IMR-90 (cell line): ENCODE measurements around the gene POLR3F. TPM values are rescaled to one million over a fixed set of nuclear protein-coding genes. Genes with fewer than 3 reads are reported as not detected.

Source experiments
- ATAC-seq: fragments of 200-7000 bp; cut with Tn5 transposase; 2 replicates; pipeline ENCODE4 v1.9.1; 2020; ENCODE audit warnings: low read depth, mild to moderate bottlenecking, moderate library complexity
- BruUV-seq: library from RNA; stranded (reverse); fragments of 400-500 nt; replicated peaks from 2 replicates; lab custom pipeline; 2021; lab: Mats Ljungman, UMichigan
- CTCF ChIA-PET: fragments of 300-600 bp; formaldehyde crosslinking; extraction: SDS; loops from one replicate; lab custom pipeline; 2021; ENCODE audit warnings: antibody characterized with exemption; lab: Yijun Ruan, JAX
- POLR2A ChIA-PET: fragments of 300-600 bp; sonication (Branson Sonifier 250); formaldehyde crosslinking; loops from one replicate; lab custom pipeline; 2022; ENCODE audit warnings: antibody characterized with exemption; ENCODE audit not compliant: unreplicated experiment; lab: Charles Lee
- DNase-seq: peaks from one replicate; pipeline ENCODE4 v3.0.0; 2013
- H2AFZ ChIP-seq: replicated peaks from 2 replicates; pipeline ENCODE3; 2013; ENCODE audit warnings: low read length, mild to moderate bottlenecking; ENCODE audit not compliant: poor library complexity
- H2AK5ac ChIP-seq: 2 replicates; pipeline ENCODE4 v1.6.1; 2013; ENCODE audit warnings: low read depth, low read length, inconsistent platforms
- H2AK9ac ChIP-seq: replicated peaks from 2 replicates; pipeline ENCODE3; 2013; ENCODE audit warnings: mild to moderate bottlenecking, low read depth, low read length, moderate library complexity; ENCODE audit not compliant: poor library complexity
- H2BK120ac ChIP-seq: 2 replicates; pipeline ENCODE4 v1.6.1; 2013; ENCODE audit warnings: low read depth, low read length, inconsistent platforms
- H2BK15ac ChIP-seq: 3 replicates; pipeline ENCODE4 v1.6.1; 2013; ENCODE audit warnings: low read depth, low read length, inconsistent platforms
- H2BK20ac ChIP-seq: 2 replicates; pipeline ENCODE4 v1.6.1; 2013; ENCODE audit warnings: low read depth, mild to moderate bottlenecking, inconsistent platforms, low read length, moderate library complexity
- H2BK5ac ChIP-seq: 2 replicates; pipeline ENCODE4 v1.6.1; 2013; ENCODE audit warnings: mild to moderate bottlenecking, low read depth, low read length, inconsistent platforms; ENCODE audit not compliant: poor library complexity, severe bottlenecking
- H3K14ac ChIP-seq: replicated peaks from 2 replicates; pipeline ENCODE4 v1.6.1; 2013; ENCODE audit warnings: low read depth, low read length, inconsistent platforms
- H3K18ac ChIP-seq: 2 replicates; pipeline ENCODE4 v1.6.1; 2013; ENCODE audit warnings: low read depth, low read length, control low read depth
- H3K23ac ChIP-seq: 2 replicates; pipeline ENCODE4 v1.6.1; 2013; ENCODE audit warnings: low read depth, low read length, inconsistent platforms
- H3K27ac ChIP-seq: 2 replicates; pipeline ENCODE4 v1.5.1; 2013; ENCODE audit warnings: mild to moderate bottlenecking, control low read depth, low read length; ENCODE audit not compliant: insufficient read depth
- H3K27me3 ChIP-seq: 2 replicates; pipeline ENCODE4 v1.6.1; 2013; ENCODE audit warnings: low read length; ENCODE audit not compliant: control insufficient read depth, insufficient read depth
- H3K36me3 ChIP-seq: 2 replicates; pipeline ENCODE4 v1.6.1; 2013; ENCODE audit warnings: low read length, mixed read lengths; ENCODE audit not compliant: control insufficient read depth, insufficient read depth
- H3K4ac ChIP-seq: 2 replicates; pipeline ENCODE4 v1.6.1; 2013; ENCODE audit warnings: low read depth, low read length, inconsistent platforms
- H3K4me1 ChIP-seq: 2 replicates; pipeline ENCODE4 v1.6.1; 2013; ENCODE audit warnings: low read length, mixed read lengths; ENCODE audit not compliant: control insufficient read depth, insufficient read depth
- H3K4me2 ChIP-seq: 2 replicates; pipeline ENCODE4 v1.6.1; 2013; ENCODE audit warnings: low read depth, mild to moderate bottlenecking, control low read depth, low read length, moderate library complexity
- H3K4me3 ChIP-seq: 2 replicates; pipeline ENCODE4 v1.5.1; 2013; ENCODE audit warnings: low read depth, mild to moderate bottlenecking, control low read depth, low read length, moderate library complexity; ENCODE audit not compliant: insufficient read depth
- H3K56ac ChIP-seq: 2 replicates; pipeline ENCODE4 v1.6.1; 2013; ENCODE audit warnings: low read length, inconsistent platforms; ENCODE audit not compliant: insufficient read depth; ENCODE audit errors: extremely low read depth
- H3K79me1 ChIP-seq, 2 experiments: 2 replicates each; pipeline ENCODE4 v1.6.1; 2013; ENCODE audit warnings: low read length in 2 of 2, inconsistent platforms in 1 of 2, low read depth in 1 of 2
- H3K9ac ChIP-seq: 2 replicates; pipeline ENCODE4 v1.6.1; 2013; ENCODE audit warnings: low read depth, low read length, control low read depth
- H3K9me1 ChIP-seq: 2 replicates; pipeline ENCODE4 v1.6.1; 2013; ENCODE audit warnings: low read length, inconsistent platforms; ENCODE audit not compliant: insufficient read depth
- H3K9me3 ChIP-seq: 2 replicates; pipeline ENCODE4 v1.6.1; 2013; ENCODE audit warnings: low read length; ENCODE audit not compliant: control insufficient read depth, insufficient read depth
- H4K20me1 ChIP-seq: 2 replicates; pipeline ENCODE4 v1.6.1; 2013; ENCODE audit warnings: low read length, inconsistent platforms; ENCODE audit not compliant: insufficient read depth
- H4K5ac ChIP-seq: 2 replicates; pipeline ENCODE4 v1.6.1; 2013; ENCODE audit warnings: mild to moderate bottlenecking, low read depth, low read length, control low read depth
- H4K8ac ChIP-seq, 2 experiments: 2 replicates each; pipeline ENCODE4 v1.6.1; 2013; ENCODE audit warnings: low read depth in 2 of 2, low read length in 2 of 2, control low read depth in 1 of 2, inconsistent platforms in 1 of 2
- H4K91ac ChIP-seq: 2 replicates; pipeline ENCODE4 v1.6.1; 2013; ENCODE audit warnings: low read depth, low read length, inconsistent platforms; ENCODE audit not compliant: insufficient read depth
- BHLHE40 ChIP-seq: fragments of 150-350 bp; IDR thresholded peaks from 2 replicates; pipeline ENCODE4 v1.6.1; 2016; ENCODE audit warnings: mild to moderate bottlenecking, low read depth, low read length
- CEBPB ChIP-seq: IDR thresholded peaks from 2 replicates; pipeline ENCODE4 v1.6.1; 2012; ENCODE audit warnings: low read depth, low read length, improper control_type of control experiment
- CHD1 ChIP-seq: IDR thresholded peaks from 2 replicates; pipeline ENCODE4 v1.6.1; 2012; ENCODE audit warnings: low read depth, low read length, improper control_type of control experiment
- FOS ChIP-seq: fragments of 150-350 bp; IDR thresholded peaks from 2 replicates; pipeline ENCODE4 v1.6.1; 2016; ENCODE audit warnings: low read depth, low read length
- MAFK ChIP-seq: IDR thresholded peaks from 2 replicates; pipeline ENCODE4 v1.6.1; 2012; ENCODE audit warnings: low read depth, low read length, improper control_type of control experiment
- MAZ ChIP-seq: IDR thresholded peaks from 2 replicates; pipeline ENCODE4 v1.6.1; 2012; ENCODE audit warnings: low read depth, mild to moderate bottlenecking, low read length, improper control_type of control experiment, moderate library complexity, borderline replicate concordance
- MXI1 ChIP-seq: IDR thresholded peaks from 2 replicates; pipeline ENCODE4 v1.6.1; 2012; ENCODE audit warnings: low read depth, mild to moderate bottlenecking, low read length, moderate library complexity, borderline replicate concordance
- NFE2L2 ChIP-seq: fragments of 150-350 bp; IDR thresholded peaks from 2 replicates; pipeline ENCODE4 v1.6.1; 2016; ENCODE audit warnings: low read depth, mild to moderate bottlenecking, low read length
- POLR2A ChIP-seq: IDR thresholded peaks from 2 replicates; pipeline ENCODE4 v1.6.1; 2012; ENCODE audit warnings: mild to moderate bottlenecking, low read depth, low read length
- RAD21 ChIP-seq: IDR thresholded peaks from 2 replicates; pipeline ENCODE4 v1.6.1; 2012; ENCODE audit warnings: low read length, improper control_type of control experiment
- RCOR1 ChIP-seq: IDR thresholded peaks from 2 replicates; pipeline ENCODE4 v1.6.1; 2012; ENCODE audit warnings: mild to moderate bottlenecking, low read length, improper control_type of control experiment; ENCODE audit not compliant: insufficient replicate concordance
- RFX5 ChIP-seq: IDR thresholded peaks from 2 replicates; pipeline ENCODE4 v1.8.0; 2012; ENCODE audit warnings: low read depth, mild to moderate bottlenecking, low read length, moderate library complexity
- SMC3 ChIP-seq: fragments of 150-350 bp; IDR thresholded peaks from 2 replicates; pipeline ENCODE4 v1.6.1; 2016; ENCODE audit warnings: low read depth, mild to moderate bottlenecking, antibody characterized with exemption, low read length, moderate library complexity
- WGBS, 2 experiments: methylation state at CpG; one replicate each; pipeline versions ENCODE4 v1.1.5 to v1.1.7; 2013; ENCODE audit warnings: missing lambda C conversion rate in 2 of 2; ENCODE audit not compliant: insufficient read length in 1 of 2; ENCODE audit errors: extremely low coverage in 2 of 2; 5-methylcytosine and 5-hydroxymethylcytosine counted together
- dilution Hi-C: fragments of 300-500 bp; cut with HindIII; formaldehyde crosslinking; loops from one replicate; pipeline ENCODE4 v1.14.3; 2018; ENCODE audit warnings: low sequenced_read_pairs; ENCODE audit not compliant: unreplicated experiment
- in situ Hi-C: fragments of 300-500 bp; cut with MboI; formaldehyde crosslinking; loops from 3 replicates; pipeline ENCODE4 v1.14.3; 2019; ENCODE audit warnings: low sequenced_read_pairs, inconsistent platforms, mixed read lengths
- intact Hi-C: fragments of 100-400 bp; cut with micrococcal nuclease; formaldehyde crosslinking; loops from 2 replicates; pipeline ENCODE4 v1.10.0; 2022
- polyA plus RNA-seq, 3 experiments: library from polyadenylated mRNA; depleted of rRNA; stranded (reverse); fragments of >200 nt; gene quantifications; 2 replicates each; pipeline ENCODE4 v1.2.3, GENCODE V29; 2012; ENCODE audit warnings: low replicate concordance in 1 of 3
- total RNA-seq: library from RNA; depleted of rRNA; stranded (reverse); fragments of >200 nt; gene quantifications from 2 replicates; pipeline ENCODE4 v1.2.3, GENCODE V29; 2012
- TF ChIP-seq, protein P1 (sequence below): fragments of 150-350 bp; IDR thresholded peaks from 2 replicates; pipeline ENCODE4 v1.6.1; 2017; ENCODE audit warnings: mild to moderate bottlenecking, antibody characterized with exemption, low read length, low read depth
- TF ChIP-seq, protein P2 (sequence below): conservative IDR thresholded peaks from 2 replicates; pipeline ENCODE4 v1.5.1; 2012; ENCODE audit warnings: mild to moderate bottlenecking, low read depth, low read length, improper control_type of control experiment
- TF ChIP-seq, protein P3 (sequence below): fragments of 150-350 bp; IDR thresholded peaks from 2 replicates; pipeline ENCODE4 v1.6.1; 2016; ENCODE audit warnings: low read depth, mild to moderate bottlenecking, low read length, moderate library complexity, borderline replicate concordance

Gene POLR3F
- total and polyA plus RNA-seq, 2 of the 4 experiments (the other 2 are of a cell fraction) = 5.7 to 7.2 TPM

DNA sequence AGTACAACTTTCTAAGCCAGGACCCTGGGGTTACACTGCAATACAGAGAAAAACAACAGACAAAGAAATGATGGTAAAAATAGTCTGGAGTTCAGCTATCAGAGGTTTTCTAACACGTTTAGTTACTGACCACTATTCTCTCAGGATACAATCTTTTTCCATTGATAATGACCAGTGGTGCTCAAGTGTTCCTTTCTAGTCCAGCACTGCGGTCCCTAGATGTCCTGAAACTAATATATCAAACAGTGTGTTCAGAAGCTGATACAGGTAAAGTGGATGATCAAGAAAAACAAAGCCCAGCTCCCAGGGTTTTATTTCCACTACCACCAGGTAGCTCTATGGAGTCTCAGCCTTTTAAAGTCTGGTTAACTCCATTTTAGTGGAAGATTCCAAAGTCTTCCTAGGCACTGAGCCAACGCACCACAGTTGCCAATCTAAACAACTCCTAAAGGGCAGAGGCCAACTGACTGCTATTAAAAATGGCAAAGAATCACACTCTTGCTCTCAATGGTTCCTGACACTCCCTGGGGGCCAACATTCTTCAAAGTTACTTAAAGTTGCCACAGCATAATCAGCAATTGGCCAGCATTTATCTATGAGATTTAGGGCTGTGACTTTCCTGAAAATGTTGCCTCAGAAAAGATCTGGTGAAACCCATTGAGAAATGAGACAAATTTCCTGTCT lies 38.6 kb upstream of the POLR3F start:
- Histone ChIP-seq H3K4me1 (no peaks in the 10 kb centered on the region), H2BK15ac (no peak overlapping the region), H4K91ac (no peak overlapping the region), H3K9ac (no peak overlapping the region), H3K9me1 (no peaks in the 10 kb centered on the region), H3K23ac (no peak overlapping the region), H4K20me1 (no peaks in the 10 kb centered on the region), H3K27ac (no peak overlapping the region), H3K9me3 (no peaks in the 10 kb centered on the region), H3K27me3 (no peaks in the 10 kb centered on the region), H2AFZ (no peak overlapping the region), H3K4me3 (no peak overlapping the region), H2BK5ac (no peak overlapping the region), H3K4me2 (no peak overlapping the region), H3K56ac (no peak overlapping the region), H2BK20ac (no peak overlapping the region), H3K18ac (no peak overlapping the region), H3K4ac (no peak overlapping the region), H2AK5ac (no peak overlapping the region), H4K5ac (no peak overlapping the region), H3K14ac (no peak overlapping the region), H4K8ac (no peak overlapping the region), H2AK9ac (no peak overlapping the region), H2BK120ac (no peak overlapping the region), H3K79me1 (no peaks in the 10 kb centered on the region), H3K36me3 (no peaks in the 10 kb centered on the region)
- POLR2A ChIA-PET = no interaction called here
- dilution Hi-C loops (no loop called here), intact Hi-C loops (no loop called here), in situ Hi-C loops (no loop called here)
- CTCF ChIA-PET = interaction anchor here (0.6 kb wide), 1 partner anchor 9 kb away, joined by 10 read pairs; no protein-coding TSS in a partner anchor
- WGBS, 2 experiments = no CpG with 5 or more reads among the region's 3 CpGs
- ATAC-seq (peak; percentile 61), DNase-seq (peak; percentile 16)
- TF ChIP-seq MXI1 (no peak), POLR2A (no peak), RAD21 (no peak), MAFK (no peak), BHLHE40 (no peak), RCOR1 (no peak), FOS (no peak), CEBPB (no peak), RFX5 (no peak), SMC3 (no peak), CHD1 (no peak), NFE2L2 (no peak), MAZ (no peak)
- TF ChIP-seq, protein P1, sequence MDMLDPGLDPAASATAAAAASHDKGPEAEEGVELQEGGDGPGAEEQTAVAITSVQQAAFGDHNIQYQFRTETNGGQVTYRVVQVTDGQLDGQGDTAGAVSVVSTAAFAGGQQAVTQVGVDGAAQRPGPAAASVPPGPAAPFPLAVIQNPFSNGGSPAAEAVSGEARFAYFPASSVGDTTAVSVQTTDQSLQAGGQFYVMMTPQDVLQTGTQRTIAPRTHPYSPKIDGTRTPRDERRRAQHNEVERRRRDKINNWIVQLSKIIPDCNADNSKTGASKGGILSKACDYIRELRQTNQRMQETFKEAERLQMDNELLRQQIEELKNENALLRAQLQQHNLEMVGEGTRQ = no peak
- TF ChIP-seq, protein P2, sequence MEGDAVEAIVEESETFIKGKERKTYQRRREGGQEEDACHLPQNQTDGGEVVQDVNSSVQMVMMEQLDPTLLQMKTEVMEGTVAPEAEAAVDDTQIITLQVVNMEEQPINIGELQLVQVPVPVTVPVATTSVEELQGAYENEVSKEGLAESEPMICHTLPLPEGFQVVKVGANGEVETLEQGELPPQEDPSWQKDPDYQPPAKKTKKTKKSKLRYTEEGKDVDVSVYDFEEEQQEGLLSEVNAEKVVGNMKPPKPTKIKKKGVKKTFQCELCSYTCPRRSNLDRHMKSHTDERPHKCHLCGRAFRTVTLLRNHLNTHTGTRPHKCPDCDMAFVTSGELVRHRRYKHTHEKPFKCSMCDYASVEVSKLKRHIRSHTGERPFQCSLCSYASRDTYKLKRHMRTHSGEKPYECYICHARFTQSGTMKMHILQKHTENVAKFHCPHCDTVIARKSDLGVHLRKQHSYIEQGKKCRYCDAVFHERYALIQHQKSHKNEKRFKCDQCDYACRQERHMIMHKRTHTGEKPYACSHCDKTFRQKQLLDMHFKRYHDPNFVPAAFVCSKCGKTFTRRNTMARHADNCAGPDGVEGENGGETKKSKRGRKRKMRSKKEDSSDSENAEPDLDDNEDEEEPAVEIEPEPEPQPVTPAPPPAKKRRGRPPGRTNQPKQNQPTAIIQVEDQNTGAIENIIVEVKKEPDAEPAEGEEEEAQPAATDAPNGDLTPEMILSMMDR = no peak
- TF ChIP-seq, protein P3, sequence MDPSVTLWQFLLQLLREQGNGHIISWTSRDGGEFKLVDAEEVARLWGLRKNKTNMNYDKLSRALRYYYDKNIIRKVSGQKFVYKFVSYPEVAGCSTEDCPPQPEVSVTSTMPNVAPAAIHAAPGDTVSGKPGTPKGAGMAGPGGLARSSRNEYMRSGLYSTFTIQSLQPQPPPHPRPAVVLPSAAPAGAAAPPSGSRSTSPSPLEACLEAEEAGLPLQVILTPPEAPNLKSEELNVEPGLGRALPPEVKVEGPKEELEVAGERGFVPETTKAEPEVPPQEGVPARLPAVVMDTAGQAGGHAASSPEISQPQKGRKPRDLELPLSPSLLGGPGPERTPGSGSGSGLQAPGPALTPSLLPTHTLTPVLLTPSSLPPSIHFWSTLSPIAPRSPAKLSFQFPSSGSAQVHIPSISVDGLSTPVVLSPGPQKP = no peak
- BruUV-seq = no TSS peak
